Stimulated activated CD8-positive, alpha-beta memory T cell treated with anti-CD3 and anti-CD28 coated beads, Interleukin-4, amount 100 ng/mL, for 4 hours (primary cell): Measurements from ENCODE around the gene UNC5A.

Source experiments
- DNase-seq, 2 donors: peaks; one replicate each; pipeline ENCODE4 v3.0.0-alpha.2; 2020; ENCODE audit warnings: low read depth in 2 of 2, low spot score in 1 of 2

UNC5A gene

DNA sequence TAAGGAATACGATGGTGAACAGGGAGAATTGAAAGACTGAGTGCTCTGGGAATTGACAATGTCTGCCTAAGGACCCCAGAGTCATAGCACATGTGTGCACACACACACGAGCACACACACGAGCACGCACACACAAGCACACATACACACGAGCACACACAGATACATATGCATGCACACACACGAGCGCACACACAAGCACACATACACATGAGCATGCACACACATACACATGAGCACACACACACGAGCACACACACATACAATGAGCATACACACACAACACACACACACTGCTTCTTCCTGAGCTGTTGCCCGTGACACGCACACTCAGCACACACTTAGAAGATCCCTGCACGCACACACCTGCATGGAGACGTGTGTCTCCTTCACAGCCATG lies 10.9 kb upstream of the UNC5A start:
- no peak for DNase-seq

DNA sequence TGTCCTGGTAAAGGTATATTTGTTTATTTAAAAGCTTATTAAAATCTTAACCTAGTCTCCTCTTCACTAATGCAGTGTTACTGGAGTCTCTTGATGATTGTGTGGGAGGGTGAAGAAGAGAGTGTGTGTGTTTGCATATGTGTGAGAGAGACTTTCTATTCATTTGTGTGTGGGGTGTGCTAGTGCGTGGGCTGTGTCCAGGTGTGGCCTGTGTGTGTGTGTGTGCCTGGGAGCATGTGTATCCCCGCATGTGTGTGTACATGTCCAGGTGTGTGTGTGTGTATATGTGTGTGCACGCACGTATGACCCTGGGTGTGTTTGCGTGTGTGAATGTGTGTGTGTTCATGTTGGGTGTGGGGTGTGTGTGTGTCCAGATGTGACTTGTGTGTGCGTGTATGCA lies 10.3 kb upstream of the UNC5A start:
- no peak for DNase-seq

DNA sequence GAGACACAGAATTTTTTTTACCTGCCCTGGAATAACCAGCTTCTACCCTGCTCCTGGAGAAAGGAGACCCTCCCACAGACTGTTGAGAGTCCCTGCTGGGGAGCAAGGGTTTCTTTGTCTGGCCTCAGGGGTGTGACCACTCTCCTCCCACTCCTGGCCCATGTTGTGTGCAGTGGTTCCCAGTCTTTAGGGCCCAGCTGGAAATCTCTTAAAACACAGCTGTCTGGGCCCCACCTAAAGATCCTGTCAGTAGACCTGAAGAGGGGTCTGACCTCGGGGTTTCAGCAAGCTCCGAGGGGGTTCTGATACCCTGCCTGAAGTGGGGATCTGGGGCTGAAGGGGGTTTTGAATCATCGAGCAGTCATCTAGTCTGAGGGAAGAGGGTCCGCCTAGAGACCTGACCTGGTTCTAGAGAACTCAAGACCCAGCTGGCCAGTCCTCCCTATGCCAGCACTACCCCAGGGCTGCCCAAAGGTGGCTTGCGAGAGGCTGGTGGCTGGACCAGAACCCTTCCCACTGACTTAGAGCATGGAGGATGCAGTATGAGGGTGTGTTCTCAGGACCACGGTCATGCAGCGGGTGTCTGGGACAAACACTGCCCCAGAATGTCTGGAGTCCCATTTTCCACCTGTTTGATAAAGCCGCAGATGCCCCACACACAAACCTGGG lies 8.1 kb upstream of the UNC5A start:
- no peak for DNase-seq

DNA sequence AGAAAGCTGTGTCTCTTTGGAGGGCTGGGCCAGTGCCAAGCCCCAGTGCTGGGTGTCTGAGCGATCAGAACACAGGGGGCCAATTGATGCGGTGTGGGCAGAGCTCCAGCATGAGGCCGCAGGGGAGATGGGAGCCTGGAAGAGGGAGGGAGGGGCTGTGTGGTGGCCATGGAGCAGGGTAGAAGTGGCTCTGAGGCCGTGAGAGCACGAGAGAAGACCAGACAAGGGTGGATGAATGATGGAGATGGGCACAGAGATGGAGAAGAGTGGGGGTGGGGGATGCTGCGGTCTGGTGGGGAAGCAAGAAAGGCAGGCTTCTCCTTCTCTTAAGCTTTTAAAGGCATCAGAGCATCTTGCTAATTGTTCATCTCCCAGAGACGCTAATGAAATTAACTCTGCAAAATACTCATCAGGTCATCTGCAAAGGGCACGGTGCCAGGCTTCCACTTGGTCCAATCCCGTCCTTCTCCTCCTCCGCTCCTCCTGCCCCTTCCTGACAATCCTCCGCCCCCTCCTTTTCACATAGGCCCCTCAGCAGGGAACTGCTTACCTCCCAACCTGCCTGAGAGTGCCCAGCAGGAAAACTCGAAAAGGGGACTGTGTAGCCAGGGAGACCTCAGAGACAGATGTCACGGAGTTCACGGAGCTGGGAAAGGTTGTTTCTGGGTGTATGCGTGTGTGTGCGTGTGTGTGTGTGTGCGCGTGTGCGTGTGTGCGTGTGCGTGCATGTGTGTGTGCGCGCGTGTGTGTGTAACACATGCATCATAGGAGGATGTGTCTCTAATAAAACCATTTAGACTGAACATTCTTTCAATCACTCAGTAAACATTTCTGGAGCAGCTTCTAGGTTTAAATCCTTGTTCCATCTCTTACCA lies 7.1 kb upstream of the UNC5A start:
- DNase-seq = no peak

DNA sequence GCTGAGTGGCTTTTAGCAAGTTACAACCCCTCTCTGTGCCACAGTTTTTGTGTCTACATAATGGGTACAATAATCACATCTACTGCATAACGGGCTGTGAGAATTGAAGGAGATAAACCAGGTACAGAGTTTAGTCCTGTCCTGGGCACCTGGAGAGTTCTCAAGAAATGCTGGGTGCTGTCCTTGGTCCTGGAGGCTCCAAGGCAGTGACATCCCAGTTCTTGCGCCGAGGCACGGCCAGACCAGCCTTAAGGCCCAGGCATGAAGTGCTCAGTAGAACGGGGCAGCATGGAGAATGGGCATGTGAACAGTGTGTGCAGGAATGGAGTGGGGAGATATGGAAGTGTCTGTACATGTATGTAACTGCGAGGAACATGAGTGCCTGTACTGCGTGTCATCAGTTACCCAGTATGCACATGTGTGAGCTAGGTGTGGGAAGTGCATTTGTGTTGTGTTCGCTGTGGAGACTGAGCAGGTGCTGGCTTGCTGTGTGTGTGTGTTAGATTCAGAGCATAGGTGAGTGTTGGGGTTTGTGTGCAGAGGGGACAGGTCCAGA lies 6.3 kb upstream of the UNC5A start:
- no peak for DNase-seq

DNA sequence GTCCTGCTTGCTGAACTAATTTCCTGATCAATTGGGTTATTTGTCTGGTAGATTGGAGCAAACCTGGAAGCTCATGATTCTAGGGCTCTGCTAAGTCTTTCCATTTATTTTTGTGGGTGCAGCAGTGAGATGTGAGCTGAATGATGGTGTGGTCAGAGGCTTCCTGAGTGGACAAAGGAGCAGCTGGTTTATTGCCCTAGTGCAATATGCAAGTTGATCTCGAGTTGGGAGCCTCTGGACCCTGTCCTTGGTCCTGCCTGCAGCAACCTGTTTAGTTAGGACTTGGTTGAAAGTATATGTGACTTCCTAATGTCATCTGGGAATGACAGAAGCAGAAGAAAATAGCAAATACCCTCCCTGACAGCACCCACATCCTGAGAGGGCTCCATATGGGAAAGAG lies 4.2 kb upstream of the UNC5A start:
- no peak for DNase-seq

DNA sequence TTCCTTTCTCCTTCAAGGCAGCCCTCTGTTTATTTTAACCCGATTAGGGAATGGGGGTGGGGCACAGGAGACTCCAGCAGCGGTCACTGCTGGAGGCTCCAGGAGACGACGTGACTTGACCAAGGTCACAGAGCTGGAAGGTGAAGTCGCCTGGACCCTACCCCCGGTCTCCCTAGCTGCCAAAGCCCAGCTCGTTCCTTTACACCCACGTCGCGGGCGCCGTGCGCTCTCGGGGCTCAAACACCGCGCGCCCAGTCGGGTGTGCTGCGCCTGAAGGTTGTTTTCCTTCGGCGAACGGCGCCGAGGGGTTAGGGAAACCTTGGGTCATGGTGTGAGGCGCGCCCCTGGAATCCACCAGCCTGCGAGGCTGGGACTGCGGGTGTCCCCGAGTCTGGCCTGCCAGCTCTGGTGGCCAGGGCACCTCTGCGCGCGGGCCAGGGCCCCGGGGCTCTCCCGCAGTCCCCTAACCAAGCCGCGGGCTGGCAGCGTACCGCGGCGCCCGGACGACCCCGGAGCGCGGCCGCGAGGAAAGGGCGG lies 747 bp upstream of the UNC5A start:
- DNase-seq = no peak

DNA sequence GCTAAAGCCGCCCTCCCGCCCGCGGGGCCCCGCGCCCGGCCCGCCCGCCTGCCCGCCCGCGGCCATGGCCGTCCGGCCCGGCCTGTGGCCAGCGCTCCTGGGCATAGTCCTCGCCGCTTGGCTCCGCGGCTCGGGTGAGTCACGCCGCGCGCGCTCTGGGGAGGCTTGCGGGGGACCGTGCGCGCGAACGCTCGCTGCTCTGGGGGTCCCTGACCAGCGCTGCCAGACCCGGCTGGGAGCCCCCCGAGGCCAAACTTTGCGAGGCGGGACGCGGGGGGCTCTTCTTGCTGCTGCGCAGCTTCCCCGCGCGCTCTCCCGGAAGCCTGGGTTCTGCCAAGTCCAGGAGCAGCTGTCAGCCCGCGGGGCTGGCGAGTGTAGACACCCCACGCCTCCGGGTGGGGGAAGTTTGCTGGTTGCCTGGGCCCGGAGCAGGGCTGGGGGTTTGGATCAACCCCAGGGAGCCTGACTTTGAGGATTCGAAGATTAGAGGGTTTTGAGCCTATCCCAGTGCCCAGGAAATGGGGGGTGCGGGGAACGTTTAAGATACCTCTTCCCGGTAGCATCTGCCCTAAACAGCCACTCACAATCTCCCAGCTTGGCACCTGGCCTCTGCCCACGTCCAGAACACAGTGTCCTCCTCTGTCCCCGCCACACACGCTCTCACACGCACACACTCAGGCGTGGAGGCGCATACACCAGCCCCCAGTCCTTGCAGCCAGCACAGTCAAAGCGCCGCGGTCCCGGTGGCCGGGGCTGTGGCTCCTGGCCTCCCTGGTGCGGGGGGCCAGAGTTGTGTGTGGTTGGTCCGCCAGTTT lies 535 bp downstream of the UNC5A start:
- DNase-seq = no peak

DNA sequence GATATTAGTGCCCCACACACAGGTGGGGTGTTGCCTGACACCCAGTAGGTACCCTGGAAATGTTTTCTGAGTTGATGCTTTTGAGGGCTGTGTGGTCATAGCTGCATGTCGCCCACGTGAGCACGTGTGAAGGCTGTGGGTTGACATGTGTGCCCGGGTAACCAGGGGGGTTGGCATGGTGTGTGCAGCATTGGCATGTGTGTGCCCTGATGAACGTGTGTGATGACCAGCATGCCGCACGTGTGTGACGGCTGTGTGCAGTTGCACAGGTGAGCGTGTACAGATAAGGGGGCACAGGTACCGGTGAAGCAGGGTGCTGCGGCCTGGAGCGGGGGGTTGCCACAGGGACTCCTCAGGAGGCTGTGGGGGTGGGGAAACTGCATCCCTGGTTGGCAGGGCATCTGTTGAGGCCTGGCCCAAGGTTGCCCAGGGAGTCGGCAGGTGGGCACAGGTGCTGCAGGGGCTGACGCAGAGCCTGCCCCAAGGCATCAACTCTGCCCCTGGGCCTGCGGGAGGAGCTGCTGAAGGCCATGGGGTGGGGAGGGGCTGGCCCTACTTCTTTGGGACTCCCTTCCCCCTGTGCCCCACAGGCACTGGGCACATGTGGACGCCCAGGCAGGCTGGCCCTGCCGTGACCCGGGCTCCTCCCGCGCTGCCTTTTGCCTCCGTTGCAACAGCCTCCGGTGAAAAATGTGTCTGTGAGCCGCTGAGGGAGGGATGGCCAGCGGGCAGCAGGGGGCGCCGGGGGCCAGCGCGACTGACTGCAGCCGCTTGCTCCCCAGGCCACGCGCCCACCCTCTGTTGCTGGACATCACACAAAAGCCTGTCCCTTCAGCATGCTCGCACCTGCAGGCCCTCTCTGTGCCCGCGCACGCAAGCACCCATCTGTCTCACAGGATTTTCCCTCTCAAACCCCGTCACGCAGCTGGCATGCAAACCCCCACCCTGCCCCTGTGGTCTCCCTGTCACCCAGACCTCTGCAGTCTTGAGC lies 2.2 kb downstream of the UNC5A start:
- no peak for DNase-seq

DNA sequence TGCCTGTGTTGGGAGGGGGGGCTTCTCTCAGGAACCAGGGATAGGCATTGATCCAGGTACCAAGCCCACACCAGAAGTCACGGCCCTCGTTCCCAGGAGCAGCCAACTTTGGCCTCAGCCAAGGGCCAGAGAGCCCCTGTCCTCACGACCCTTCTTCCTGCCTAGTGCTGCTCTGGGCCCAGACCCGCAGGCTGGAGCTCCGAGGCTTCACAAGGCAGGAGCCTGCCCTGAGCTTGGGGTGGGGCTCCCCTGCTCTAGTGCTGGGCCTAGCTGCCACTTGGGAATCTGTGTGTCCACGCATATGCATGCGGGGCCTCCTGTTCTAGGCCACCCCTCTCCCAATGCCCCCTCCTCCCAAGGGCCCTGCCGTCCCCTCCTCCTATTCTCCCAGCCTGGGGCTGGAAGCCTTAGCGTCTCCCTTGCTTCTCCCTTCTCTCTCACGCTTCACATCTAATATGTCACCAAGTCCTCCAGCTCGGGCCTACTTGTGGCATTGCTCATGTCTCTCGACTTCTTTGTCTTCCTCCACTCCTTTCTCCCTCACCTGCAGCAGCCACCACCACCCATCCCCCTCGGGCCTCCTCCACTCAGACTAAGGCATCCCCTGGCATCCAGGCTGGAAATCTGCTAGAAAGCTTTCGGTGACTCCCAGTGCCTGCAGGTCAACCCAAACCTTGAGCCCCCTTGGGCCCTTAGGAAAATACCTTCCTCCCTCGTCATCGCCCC lies 3.4 kb downstream of the UNC5A start:
- DNase-seq = no peak

DNA sequence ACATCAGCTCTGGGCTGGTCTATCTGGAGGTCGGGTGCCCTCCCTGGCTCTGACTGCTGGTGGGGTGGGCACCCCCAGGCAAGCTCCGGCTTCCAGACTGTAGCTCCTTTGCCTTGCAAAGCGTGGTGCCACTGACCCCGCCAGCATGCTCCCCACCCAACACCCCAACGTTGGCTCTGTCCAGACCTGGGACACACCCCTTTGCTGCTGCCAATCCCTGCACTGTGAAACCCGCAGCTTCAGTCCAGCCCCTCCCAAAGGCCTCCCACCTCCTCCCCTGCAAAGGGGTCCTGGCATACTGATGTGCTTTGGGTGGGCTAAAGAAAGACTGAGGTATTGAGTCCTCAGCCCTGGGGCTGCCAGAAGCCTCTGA lies 3.9 kb downstream of the UNC5A start:
- no peak for DNase-seq

DNA sequence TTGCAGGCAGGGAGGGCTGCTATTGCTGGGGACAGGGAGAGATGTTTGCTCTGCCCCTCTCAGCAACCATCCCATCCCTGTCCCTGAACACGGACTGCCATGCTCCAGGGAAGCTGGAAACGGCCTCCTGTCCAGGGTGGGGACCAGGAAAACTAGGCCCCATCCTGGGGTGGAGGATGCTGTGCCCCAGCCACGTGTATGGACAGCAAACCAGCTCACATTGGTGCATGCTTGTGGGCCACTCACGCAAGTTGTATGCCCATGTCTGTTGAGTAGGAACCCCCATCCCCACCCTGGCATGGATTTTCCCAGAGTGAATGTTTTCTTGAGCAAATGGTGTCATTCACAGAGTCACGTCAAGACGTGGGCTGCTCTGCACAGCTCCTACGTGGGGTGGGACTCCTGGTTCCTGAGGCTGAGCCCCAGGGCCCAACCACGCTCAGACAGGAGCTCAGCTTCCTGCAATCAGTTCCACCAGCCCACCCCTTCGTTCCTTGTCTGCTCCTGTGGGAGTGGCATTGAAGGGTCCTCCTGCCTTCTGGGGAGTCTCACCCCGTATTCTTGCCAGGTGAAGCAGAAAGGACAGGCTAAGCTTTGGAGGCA lies 4.6 kb downstream of the UNC5A start:
- DNase-seq = no peak

DNA sequence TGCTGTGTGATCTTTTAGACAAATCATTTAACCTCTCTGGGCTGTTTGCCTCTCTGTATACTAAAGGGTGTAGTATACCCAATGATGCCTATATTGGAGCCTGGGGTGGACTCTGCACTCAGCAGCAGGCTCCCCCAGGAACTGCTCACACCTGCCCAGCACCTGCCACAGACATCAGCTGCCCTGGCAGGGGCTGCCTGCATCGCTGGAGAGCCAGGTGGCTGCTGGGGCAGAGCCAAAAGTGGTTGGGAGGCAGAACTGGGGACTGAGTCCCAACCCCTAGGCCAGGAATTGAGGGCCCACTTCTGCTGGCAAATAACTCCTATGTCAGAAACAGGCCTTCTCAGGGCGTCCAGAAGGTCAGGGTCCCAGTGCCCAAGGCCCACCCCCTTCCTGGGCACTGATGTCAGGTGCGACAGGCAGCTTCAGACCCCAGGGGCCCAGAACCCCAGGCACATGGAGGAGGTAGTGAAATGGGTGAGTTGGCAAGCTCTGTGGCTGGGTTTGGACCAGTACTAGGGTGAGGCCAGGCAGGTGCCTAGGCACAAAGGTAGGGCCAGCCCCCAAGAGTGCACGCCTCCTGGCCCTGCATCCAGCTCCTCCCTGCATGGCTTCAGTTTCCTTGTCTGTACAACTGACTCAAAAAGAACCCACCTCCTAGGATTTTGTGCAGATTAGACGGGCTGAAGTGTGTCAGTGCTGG lies 5.8 kb downstream of the UNC5A start:
- no peak for DNase-seq

DNA sequence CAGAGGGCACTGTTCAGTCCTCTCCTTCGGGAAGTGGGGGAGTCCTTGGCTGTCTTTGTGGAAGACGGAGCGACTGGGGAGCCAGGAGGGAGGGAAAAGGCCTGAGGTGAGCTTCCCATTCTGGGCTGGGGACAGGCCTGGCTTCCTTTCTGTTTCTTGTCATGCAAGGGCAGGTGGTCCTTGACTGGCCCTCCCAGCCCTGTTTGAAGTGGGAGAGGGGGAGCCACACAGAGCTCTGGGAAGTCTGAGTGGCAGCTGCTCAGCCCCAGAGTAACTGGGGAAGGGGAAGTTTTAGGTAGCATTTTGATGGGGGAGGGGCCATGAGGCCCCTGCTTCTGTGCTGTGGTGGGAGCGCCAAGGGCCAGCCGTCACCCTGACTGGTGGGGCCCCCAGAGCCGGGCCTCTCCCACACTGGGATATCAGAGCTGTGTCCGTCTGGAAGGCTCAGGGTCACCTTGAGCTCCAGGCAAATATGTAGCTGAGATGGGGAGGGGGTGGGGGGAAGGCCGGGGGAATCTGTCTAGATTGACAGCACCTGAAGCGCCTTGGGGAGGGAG lies 6.5 kb downstream of the UNC5A start:
- DNase-seq = no peak

DNA sequence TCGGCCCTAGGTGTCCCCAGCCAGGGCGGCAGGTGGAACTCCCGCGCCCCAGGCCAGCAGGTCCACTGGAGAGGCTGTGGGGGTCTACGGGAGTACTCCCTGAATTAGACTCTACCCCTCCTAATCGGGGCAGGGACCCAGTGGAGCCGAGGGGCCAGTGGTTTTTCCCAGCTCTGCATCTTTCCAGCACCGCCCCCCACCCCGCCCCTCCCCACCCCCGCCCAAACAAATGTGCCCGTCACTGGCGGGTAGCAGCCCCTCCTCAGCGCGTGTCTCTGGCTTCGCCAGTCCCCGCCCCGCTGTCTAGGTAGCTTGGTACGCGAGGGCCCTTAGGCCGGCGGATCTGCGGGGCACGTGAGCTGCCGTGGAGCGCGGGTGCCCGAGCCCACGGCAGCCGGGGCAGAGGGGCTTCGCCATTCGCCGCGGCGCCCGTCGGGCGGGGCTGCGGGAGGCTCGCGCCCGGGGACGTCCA lies 7.0 kb downstream of the UNC5A start:
- no peak for DNase-seq

DNA sequence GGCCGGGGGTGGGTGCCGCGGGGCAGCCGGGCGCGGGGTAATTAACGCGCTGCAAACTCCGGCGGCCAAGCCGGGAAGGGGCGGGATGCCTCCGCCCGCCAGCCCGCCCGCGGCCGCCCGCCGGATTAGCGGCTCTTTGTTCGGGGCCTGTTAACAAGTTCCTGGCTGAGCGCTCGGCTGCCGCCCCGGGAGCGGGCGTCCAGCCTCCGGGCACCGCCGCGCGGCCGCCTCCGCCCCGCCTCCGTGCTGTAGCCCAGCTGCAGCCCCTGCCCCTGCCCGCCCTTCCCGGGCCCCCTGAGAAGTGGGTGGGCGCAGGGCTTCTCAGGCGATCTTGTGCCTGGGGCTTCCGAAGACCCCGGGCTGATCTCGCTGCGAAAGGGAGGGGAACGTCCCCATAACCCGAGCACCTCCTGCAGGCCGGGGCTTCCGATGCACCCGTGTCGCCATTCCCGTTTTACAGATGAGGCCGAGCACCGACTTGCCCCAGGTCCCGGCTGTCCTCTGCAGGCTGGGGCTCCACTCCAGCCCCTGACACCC lies 7.5 kb downstream of the UNC5A start:
- no peak for DNase-seq

DNA sequence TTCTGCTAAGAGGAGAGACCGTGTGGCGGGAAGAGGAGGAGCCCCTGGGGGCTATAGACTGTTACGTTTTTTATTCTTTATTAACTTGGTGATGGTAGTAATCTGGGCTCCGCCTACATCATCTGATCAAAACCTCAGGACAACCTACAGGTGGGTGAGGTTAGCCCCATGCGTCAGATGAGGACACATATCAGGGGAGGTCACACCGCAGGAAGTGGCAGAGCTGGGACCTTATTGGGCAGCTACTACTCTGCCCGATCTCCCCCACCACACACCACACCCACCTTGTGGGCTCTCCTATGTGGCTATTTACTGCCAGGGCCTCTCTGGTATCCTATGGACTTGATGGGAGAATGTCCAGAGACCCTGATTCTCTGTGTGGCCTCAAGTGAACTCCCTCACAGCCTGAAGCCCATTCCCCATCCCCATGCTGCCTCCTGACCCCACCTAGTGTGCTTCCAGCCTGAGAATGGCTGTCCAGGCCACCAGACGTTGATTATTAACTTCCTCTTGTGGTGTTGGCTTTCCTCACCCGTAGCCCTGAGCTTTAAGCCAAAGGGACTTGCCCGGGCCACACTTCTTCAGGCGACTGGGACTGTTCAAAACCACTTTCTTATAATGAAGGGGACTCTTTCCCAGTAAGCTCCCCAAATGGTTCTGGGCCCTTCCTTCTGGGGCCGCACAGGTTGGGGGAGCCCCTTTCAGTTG lies 8.2 kb downstream of the UNC5A start:
- no peak for DNase-seq
